H1 (cell line): ENCODE data around the gene OR51B2. TPM values are rescaled to one million over a fixed set of nuclear protein-coding genes. Genes with fewer than 3 reads are reported as not detected.

ENCODE experiments used
- CTCF ChIA-PET: fragments of 300-600 bp; sonication (Branson Sonifier 250); formaldehyde crosslinking; loops from one replicate; lab custom pipeline; 2021; ENCODE audit not compliant: partially characterized antibody; lab: Charles Lee
- POLR2A ChIA-PET: fragments of 300-600 bp; sonication (Branson Sonifier 250); formaldehyde crosslinking; loops from one replicate; lab custom pipeline; 2021; ENCODE audit warnings: inconsistent platforms; ENCODE audit not compliant: partially characterized antibody; lab: Charles Lee
- DNase-seq, 2 experiments: peaks; one replicate each; pipeline versions ENCODE4 v3.0.0 to v3.0.0-alpha.2; 2010 to 2022; ENCODE audit warnings: low spot score in 2 of 2, low read depth in 1 of 2, mixed read lengths in 1 of 2
- FAIRE-seq: peaks from 2 replicates; lab custom pipeline; 2011; peaks lifted over from hg19 to GRCh38; lab: Jason Lieb, UNC
- H2AFZ ChIP-seq: 2 replicates; pipeline ENCODE4 v1.8.1; 2012; ENCODE audit warnings: low read length, inconsistent platforms
- H2AK5ac ChIP-seq: 2 replicates; pipeline ENCODE4 v1.6.1; 2013; ENCODE audit warnings: low read depth, low read length
- H2BK120ac ChIP-seq: replicated peaks from 2 replicates; pipeline ENCODE3; 2013; ENCODE audit warnings: low read depth, low read length, inconsistent platforms
- H2BK12ac ChIP-seq: 2 replicates; pipeline ENCODE4 v1.6.1; 2013; ENCODE audit warnings: low read depth, low read length
- H2BK15ac ChIP-seq: 2 replicates; pipeline ENCODE4 v1.6.1; 2013; ENCODE audit warnings: low read length
- H2BK20ac ChIP-seq: 2 replicates; pipeline ENCODE4 v1.6.1; 2013; ENCODE audit warnings: low read length
- H2BK5ac ChIP-seq: 2 replicates; pipeline ENCODE4 v1.6.1; 2013; ENCODE audit warnings: low read depth, low read length
- H3K14ac ChIP-seq: 2 replicates; pipeline ENCODE4 v1.6.1; 2013; ENCODE audit warnings: inconsistent platforms; ENCODE audit not compliant: insufficient read length
- H3K18ac ChIP-seq: 2 replicates; pipeline ENCODE4 v1.6.1; 2013; ENCODE audit warnings: low read length; ENCODE audit errors: extremely low read depth
- H3K23ac ChIP-seq: 2 replicates; pipeline ENCODE4 v1.6.1; 2013; ENCODE audit warnings: inconsistent platforms; ENCODE audit not compliant: insufficient read length
- H3K23me2 ChIP-seq: 2 replicates; pipeline ENCODE4 v1.6.1; 2013; ENCODE audit warnings: low read depth, low read length
- H3K27ac ChIP-seq: 2 replicates; pipeline ENCODE4 v1.6.1; 2011; ENCODE audit warnings: low read depth, low read length, inconsistent platforms
- H3K27me3 ChIP-seq, 4 experiments: replicated peaks in 1 of 4; 1 replicate in 1 of 4; 2 replicates in 3 of 4; pipeline versions ENCODE4 v1.6.1 to v1.8.1; 2011 to 2013; ENCODE audit warnings: low read length in 3 of 4, mild to moderate bottlenecking in 3 of 4, inconsistent platforms in 2 of 4, mixed read lengths in 2 of 4, moderate library complexity in 1 of 4; ENCODE audit not compliant: control insufficient read depth in 3 of 4, insufficient read depth in 3 of 4; ENCODE audit errors: extremely low read depth in 1 of 4
- H3K36me3 ChIP-seq, 4 experiments: 2 replicates each; pipeline versions ENCODE4 v1.6.1 to v1.8.1; 2011 to 2013; ENCODE audit warnings: mild to moderate bottlenecking in 4 of 4, low read length in 3 of 4, moderate library complexity in 2 of 4, control low read depth in 1 of 4, inconsistent platforms in 1 of 4; ENCODE audit not compliant: insufficient read depth in 4 of 4, control insufficient read depth in 2 of 4
- H3K4ac ChIP-seq: replicated peaks from 2 replicates; pipeline ENCODE3; 2013; ENCODE audit warnings: low read length, low read depth, mixed read lengths, inconsistent platforms; ENCODE audit not compliant: insufficient read length
- H3K4me1 ChIP-seq, 4 experiments: replicated peaks in 1 of 4; 1 replicate in 1 of 4; 2 replicates in 3 of 4; pipeline versions ENCODE4 v1.6.1 to v1.8.1; 2011 to 2013; ENCODE audit warnings: low read length in 3 of 4, inconsistent platforms in 2 of 4, mixed read lengths in 1 of 4; ENCODE audit not compliant: insufficient read depth in 4 of 4, control insufficient read depth in 3 of 4
- H3K4me2 ChIP-seq, 2 experiments: 2 replicates each; pipeline versions ENCODE4 v1.6.1 to v1.8.1; 2011 to 2013; ENCODE audit warnings: low read depth in 2 of 2, low read length in 2 of 2, control low read depth in 1 of 2, inconsistent platforms in 1 of 2, mild to moderate bottlenecking in 1 of 2; ENCODE audit not compliant: insufficient read depth in 1 of 2
- H3K4me3 ChIP-seq, 4 experiments: fragments of 200-600, 300-600 bp in 1 of 4; sonication (generic), shearing (Covaris generic), sonication (Bioruptor Twin) in 1 of 4; 2 replicates each; pipeline versions ENCODE4 v1.5.1 to v1.8.1; 2011 to 2016; ENCODE audit warnings: low read length in 4 of 4, low read depth in 3 of 4, control low read depth in 2 of 4, inconsistent platforms in 2 of 4, mild to moderate bottlenecking in 2 of 4, mixed read lengths in 1 of 4, moderate library complexity in 1 of 4; ENCODE audit not compliant: insufficient read depth in 2 of 4; ENCODE audit errors: extremely low read depth in 1 of 4
- H3K56ac ChIP-seq: replicated peaks from 2 replicates; pipeline ENCODE3; 2013; ENCODE audit warnings: low read depth, mild to moderate bottlenecking, mixed read lengths, low read length, inconsistent platforms; ENCODE audit not compliant: insufficient read length
- H3K79me1 ChIP-seq: 2 replicates; pipeline ENCODE4 v1.6.1; 2013; ENCODE audit warnings: low read depth, low read length, control low read depth
- H3K79me2 ChIP-seq, 2 experiments: 2 replicates each; pipeline versions ENCODE4 v1.6.1 to v1.8.1; 2012 to 2013; ENCODE audit warnings: low read length in 2 of 2, mild to moderate bottlenecking in 2 of 2, inconsistent platforms in 1 of 2; ENCODE audit not compliant: insufficient read depth in 2 of 2, control insufficient read depth in 1 of 2
- H3K9ac ChIP-seq, 4 experiments: replicated peaks in 1 of 4; 1 replicate in 1 of 4; 2 replicates in 3 of 4; pipeline versions ENCODE4 v1.6.1 to v1.8.1; 2011 to 2013; ENCODE audit warnings: low read depth in 3 of 4, low read length in 3 of 4, control low read depth in 2 of 4, mild to moderate bottlenecking in 2 of 4, moderate library complexity in 2 of 4, inconsistent platforms in 1 of 4; ENCODE audit errors: extremely low read depth in 1 of 4
- H3K9me3 ChIP-seq, 2 experiments: 2 replicates each; pipeline versions ENCODE4 v1.6.1 to v1.8.1; 2012 to 2013; ENCODE audit warnings: mild to moderate bottlenecking in 2 of 2, moderate library complexity in 2 of 2, control low read depth in 1 of 2, inconsistent platforms in 1 of 2, low read depth in 1 of 2, low read length in 1 of 2, mixed read lengths in 1 of 2; ENCODE audit not compliant: insufficient read depth in 2 of 2
- H4K20me1 ChIP-seq, 2 experiments: replicated peaks in 1 of 2; 2 replicates each; pipeline versions ENCODE3 to v1.8.1; 2011 to 2013; ENCODE audit warnings: inconsistent platforms in 2 of 2, low read length in 2 of 2, mild to moderate bottlenecking in 1 of 2; ENCODE audit not compliant: insufficient read depth in 2 of 2, control insufficient read depth in 1 of 2
- H4K5ac ChIP-seq: 2 replicates; pipeline ENCODE4 v1.6.1; 2013; ENCODE audit warnings: low read length, low read depth, mixed read lengths, inconsistent platforms; ENCODE audit not compliant: insufficient read length
- H4K8ac ChIP-seq: 2 replicates; pipeline ENCODE4 v1.8.0; 2013; ENCODE audit warnings: mild to moderate bottlenecking, moderate library complexity, low read length, inconsistent platforms; ENCODE audit not compliant: insufficient read depth; ENCODE audit errors: extremely low read depth
- H4K91ac ChIP-seq: replicated peaks from 2 replicates; pipeline ENCODE3; 2013; ENCODE audit warnings: low read length, mixed read lengths, inconsistent platforms; ENCODE audit not compliant: insufficient read length
- CHD2 ChIP-seq: IDR thresholded peaks from 2 replicates; pipeline ENCODE4 v1.6.1; 2012; ENCODE audit warnings: low read length, improper control_type of control experiment
- CTCF ChIP-seq, 3 experiments: IDR thresholded peaks; 1 replicate in 2 of 3; 2 replicates in 1 of 3; pipeline versions ENCODE4 v1.5.1 to v1.6.1; 2011; ENCODE audit warnings: low read length in 3 of 3, mild to moderate bottlenecking in 3 of 3, inconsistent platforms in 2 of 3, low read depth in 1 of 3, moderate library complexity in 1 of 3; ENCODE audit not compliant: insufficient read depth in 1 of 3; ENCODE audit errors: control extremely low read depth in 1 of 3
- EP300 ChIP-seq, 2 experiments: IDR thresholded peaks; 1 replicate in 1 of 2; 2 replicates in 1 of 2; pipeline ENCODE4 v1.6.1; 2011 to 2012; ENCODE audit warnings: low read depth in 2 of 2, low read length in 2 of 2, mild to moderate bottlenecking in 2 of 2, borderline replicate concordance in 1 of 2, inconsistent platforms in 1 of 2, moderate library complexity in 1 of 2
- GABPA ChIP-seq: IDR thresholded peaks from 2 replicates; pipeline ENCODE4 v1.6.1; 2011; ENCODE audit warnings: mild to moderate bottlenecking, low read length, moderate library complexity, borderline replicate concordance; ENCODE audit not compliant: insufficient read depth
- JUN ChIP-seq: IDR thresholded peaks from 2 replicates; pipeline ENCODE4 v1.6.1; 2011; ENCODE audit warnings: low read depth, mild to moderate bottlenecking, improper control_type of control experiment, low read length
- KDM1A ChIP-seq: fragments of 200-600, 300-600 bp; sonication (generic); IDR thresholded peaks from 2 replicates; pipeline ENCODE4 v1.7.1; 2016; ENCODE audit warnings: mild to moderate bottlenecking, low read length, borderline replicate concordance
- NANOG ChIP-seq: IDR thresholded peaks from 2 replicates; pipeline ENCODE4 v1.6.1; 2011; ENCODE audit warnings: low read length, low read depth, mild to moderate bottlenecking, inconsistent platforms; ENCODE audit not compliant: insufficient read depth, poor library complexity, severe bottlenecking
- PHF8 ChIP-seq: fragments of 200-600 bp; sonication (generic); conservative IDR thresholded peaks from 2 replicates; pipeline ENCODE4 v1.7.1; 2012; ENCODE audit warnings: low read depth, mild to moderate bottlenecking, inconsistent platforms, low read length, moderate library complexity
- RAD21 ChIP-seq, 2 experiments: IDR thresholded peaks in 1 of 2; conservative IDR thresholded peaks in 1 of 2; 2 replicates each; pipeline ENCODE4 v1.6.1; 2011; ENCODE audit warnings: low read depth in 2 of 2, low read length in 2 of 2, improper control_type of control experiment in 1 of 2, inconsistent platforms in 1 of 2, mild to moderate bottlenecking in 1 of 2, moderate library complexity in 1 of 2
- SIX5 ChIP-seq: IDR thresholded peaks from 2 replicates; pipeline ENCODE4 v1.6.1; 2011; ENCODE audit warnings: mild to moderate bottlenecking, low read depth, low read length
- SP1 ChIP-seq: IDR thresholded peaks from 2 replicates; pipeline ENCODE4 v1.6.1; 2011; ENCODE audit warnings: low read depth, low read length
- SP2 ChIP-seq: IDR thresholded peaks from 2 replicates; pipeline ENCODE4 v1.6.1; 2012; ENCODE audit warnings: mild to moderate bottlenecking, low read length, inconsistent platforms
- WGBS, 2 experiments: shearing (Covaris generic) in 1 of 2; methylation state at CpG; one replicate each; pipeline versions ENCODE4 v1.1.6 to v1.1.7; 2013 to 2015; ENCODE audit warnings: low lambda C conversion rate in 2 of 2, mixed read lengths in 2 of 2, inconsistent platforms in 1 of 2, low coverage in 1 of 2, missing lambda C conversion rate in 1 of 2; ENCODE audit not compliant: insufficient replicate concordance in 2 of 2, insufficient coverage in 1 of 2, insufficient read length in 1 of 2; ENCODE audit errors: extremely low coverage in 1 of 2, missing lambda C conversion rate in 1 of 2; 5-methylcytosine and 5-hydroxymethylcytosine counted together
- polyA plus RNA-seq, 7 experiments: library from polyadenylated mRNA; depleted of rRNA in 3 of 7; stranded (reverse) in 5 of 7; unstranded in 2 of 7; fragments of >200 nt in 5 of 7; fragments of 200-250 nt in 2 of 7; gene quantifications; 1 replicate in 5 of 7; 2 replicates in 1 of 7; 4 replicates in 1 of 7; pipeline versions ENCODE4 v1.2.1 to v1.2.3, GENCODE V29; 2011 to 2013; ENCODE audit warnings: missing spikeins in 2 of 7, mixed read lengths in 2 of 7
- total RNA-seq: library from RNA; stranded (reverse); fragmentation: NEBNext Ultra II Directional; extraction: Animal tissue kit (Norgen Biotek cat#: 25700); gene quantifications from 2 replicates; pipeline ENCODE4 v1.2.1, GENCODE V29; 2021

Gene OR51B2
- total and polyA plus RNA-seq, 2 of the 8 experiments (the other 6 are each of a cell fraction or from before 2014, with no cell fraction given) = not detected

- Histone ChIP-seq H3K56ac (no peak overlapping the region), H2BK120ac (no peak overlapping the region), H2AFZ (no peak overlapping the region), H4K91ac (no peak overlapping the region), H2BK20ac (no peak overlapping the region), H3K4ac (no peak overlapping the region), H3K23ac (no peak overlapping the region), H3K4me2 (no peak overlapping the region), H3K36me3 (no peaks in the 10 kb centered on the region), H4K8ac (no peak overlapping the region), H2AK5ac (no peak overlapping the region), H3K27ac (no peak overlapping the region), H4K5ac (no peak overlapping the region), H3K23me2 (no peaks in the 10 kb centered on the region), H3K79me2 (no peaks in the 10 kb centered on the region), H3K4me3 (no peak overlapping the region), H3K9me3 (no peaks in the 10 kb centered on the region), H3K9ac (no peak overlapping the region), H2BK12ac (no peak overlapping the region), H3K18ac (no peak overlapping the region), H2BK5ac (no peak overlapping the region), H3K27me3 (no peaks in the 10 kb centered on the region), H3K79me1 (0 out of 2 replicates have a peak, but pooled peaks cover 2% of the 10 kb centered on the region), H4K20me1 (no peaks in the 10 kb centered on the region), H3K4me1 (no peaks in the 10 kb centered on the region), H3K14ac (no peak overlapping the region), H2BK15ac (no peak overlapping the region)
- 81% methylated on average over 1 of the region's 1 CpG; no CpG with 5 or more reads in 1 of the 2 experiments for WGBS, 2 experiments
- CTCF ChIA-PET = no interaction called here
- DNase-seq (no peak), FAIRE-seq (no peak)
- POLR2A ChIA-PET = no interaction called here
- TF ChIP-seq RAD21 (IDR thresholded peaks at IDR 0.05 in 1 of 2, conservative IDR thresholded peaks at IDR 0.05 in 1 of 2; ENCODE audit: low read depth in 2 of 2, low read length in 2 of 2) = no peak
- TF ChIP-seq SIX5 = no peak
- no peak for TF ChIP-seq EP300 (IDR thresholded peaks at IDR 0.05; ENCODE audit: borderline replicate concordance in 1 of 2, low read depth in 2 of 2, low read length in 2 of 2)
- no peak for TF ChIP-seq SP2
- TF ChIP-seq JUN = no peak
- no peak for TF ChIP-seq PHF8
- no peak for TF ChIP-seq KDM1A
- no peak for TF ChIP-seq CTCF (IDR thresholded peaks at IDR 0.05; ENCODE audit: control extremely low read depth in 1 of 3, insufficient read depth in 1 of 3, low read depth in 1 of 3, low read length in 3 of 3)
- TF ChIP-seq GABPA = no peak
- no peak for TF ChIP-seq NANOG
- no peak for TF ChIP-seq CHD2
- TF ChIP-seq SP1 = no peak
Measured at GRCh38 chr11:5283882-5284281, 40.2 kb downstream of the OR51B2 start.
